GM23338 (cell line): ENCODE data around the gene SLC25A41. TPM values are rescaled to one million over a fixed set of nuclear protein-coding genes. Genes with fewer than 3 reads are reported as not detected.

ENCODE experiments used
- ATAC-seq: fragments of 200-7000 bp; cut with Tn5 transposase; 3 replicates; pipeline ENCODE4 v1.9.1; 2020
- DNase-seq: peaks from one replicate; pipeline ENCODE4 v3.0.0-alpha.2; 2015; ENCODE audit warnings: low spot score
- H2AFZ ChIP-seq: fragments of 200-600 bp; sonication (generic); 2 replicates; pipeline ENCODE4 v1.8.0; 2016; ENCODE audit warnings: antibody characterized with exemption, mild to moderate bottlenecking, moderate library complexity
- H3F3A ChIP-seq: fragments of 200-600 bp; sonication (generic); replicated peaks from 2 replicates; pipeline ENCODE4 v1.8.0; 2017; ENCODE audit warnings: antibody characterized with exemption, mixed run types, low read depth
- H3K27ac ChIP-seq: fragments of 200-600 bp; sonication (generic); 2 replicates; pipeline ENCODE4 v1.6.1; 2016; ENCODE audit warnings: low read depth
- H3K27me3 ChIP-seq: fragments of 200-600 bp; sonication (generic); 2 replicates; pipeline ENCODE4 v1.8.0; 2016; ENCODE audit warnings: mild to moderate bottlenecking, mixed run types, moderate library complexity; ENCODE audit not compliant: insufficient read depth
- H3K36me3 ChIP-seq: fragments of 200-600 bp; sonication (generic); 2 replicates; pipeline ENCODE4 v1.8.0; 2016; ENCODE audit warnings: mild to moderate bottlenecking; ENCODE audit not compliant: insufficient read depth
- H3K4me1 ChIP-seq: fragments of 200-600 bp; sonication (generic); 2 replicates; pipeline ENCODE4 v1.8.0; 2016; ENCODE audit warnings: mild to moderate bottlenecking, moderate library complexity; ENCODE audit not compliant: insufficient read depth
- H3K4me2 ChIP-seq: fragments of 200-600 bp; sonication (generic); 2 replicates; pipeline ENCODE4 v1.7.1; 2017; ENCODE audit warnings: mixed run types
- H3K4me3 ChIP-seq: fragments of 200-600 bp; sonication (generic); 2 replicates; pipeline ENCODE4 v1.6.1; 2016; ENCODE audit warnings: mixed run types
- H3K79me2 ChIP-seq: fragments of 200-600 bp; sonication (generic); replicated peaks from 2 replicates; pipeline ENCODE4 v1.8.0; 2017; ENCODE audit warnings: mild to moderate bottlenecking; ENCODE audit not compliant: insufficient read depth
- H3K9me2 ChIP-seq: fragments of 200-600 bp; sonication (generic); 2 replicates; pipeline ENCODE4 v1.8.0; 2017; ENCODE audit not compliant: insufficient read depth
- H4K20me1 ChIP-seq: fragments of 200-600 bp; sonication (generic); replicated peaks from 2 replicates; pipeline ENCODE4 v1.8.0; 2017; ENCODE audit warnings: mild to moderate bottlenecking; ENCODE audit not compliant: insufficient read depth
- H3K27ac Mint-ChIP-seq: 2 replicates; pipeline ENCODE4 v1.8.0; 2020; ENCODE audit warnings: inconsistent platforms, mild to moderate bottlenecking, moderate library complexity, mixed read lengths
- H3K27me3 Mint-ChIP-seq: 3 replicates; pipeline ENCODE4 v1.8.0; 2022; ENCODE audit warnings: low read depth, mild to moderate bottlenecking, moderate library complexity, mixed read lengths, inconsistent platforms; ENCODE audit not compliant: insufficient read depth, poor library complexity
- H3K36me3 Mint-ChIP-seq: 3 replicates; pipeline ENCODE4 v1.8.0; 2021; ENCODE audit warnings: low read depth, mild to moderate bottlenecking, inconsistent platforms, moderate library complexity, mixed read lengths
- H3K4me1 Mint-ChIP-seq: 3 replicates; pipeline ENCODE4 v1.8.0; 2020; ENCODE audit warnings: mild to moderate bottlenecking, inconsistent platforms, mixed read lengths
- H3K4me3 Mint-ChIP-seq: 3 replicates; pipeline ENCODE4 v1.8.0; 2021; ENCODE audit warnings: moderate library complexity, mild to moderate bottlenecking, inconsistent platforms, mixed read lengths
- H3K9me3 Mint-ChIP-seq: 3 replicates; pipeline ENCODE4 v1.8.0; 2020; ENCODE audit warnings: moderate library complexity, mild to moderate bottlenecking, inconsistent platforms, mixed read lengths
- CREB1 ChIP-seq: fragments of 250-450 bp; sonication (Bioruptor Pico); IDR thresholded peaks from 2 replicates; pipeline ENCODE4 v1.5.0; 2020; ENCODE audit warnings: low read depth, mild to moderate bottlenecking, moderate library complexity
- CTCF ChIP-seq, 2 experiments: fragments of 200-600 bp in 1 of 2; sonication (generic) in 1 of 2; conservative IDR thresholded peaks; 2 replicates each; pipeline versions ENCODE4 v1.5.1 to v1.6.1; 2016 to 2017; ENCODE audit warnings: antibody characterized with exemption in 2 of 2, low read depth in 2 of 2, mild to moderate bottlenecking in 2 of 2, moderate library complexity in 1 of 2
- ETS1 ChIP-seq: IDR thresholded peaks from 2 replicates; pipeline ENCODE4 v1.6.1; 2016; ENCODE audit warnings: antibody characterized with exemption
- EZH2phosphoT487 ChIP-seq: fragments of 200-600 bp; sonication (generic); IDR thresholded peaks from one replicate; pipeline ENCODE4 v1.8.1; 2018; ENCODE audit warnings: antibody characterized with exemption; ENCODE audit not compliant: unreplicated experiment
- JUNB ChIP-seq: IDR thresholded peaks from one replicate; pipeline ENCODE4 v1.6.1; 2016; ENCODE audit warnings: antibody characterized with exemption; ENCODE audit not compliant: unreplicated experiment
- NANOG ChIP-seq: IDR thresholded peaks from 2 replicates; pipeline ENCODE4 v1.6.1; 2016; ENCODE audit warnings: antibody characterized with exemption, borderline replicate concordance
- POLR2AphosphoS5 ChIP-seq: IDR thresholded peaks from 2 replicates; pipeline ENCODE4 v1.6.1; 2016; ENCODE audit warnings: antibody characterized with exemption, low read depth
- REST ChIP-seq: IDR thresholded peaks from one replicate; pipeline ENCODE4 v1.6.1; 2018; ENCODE audit warnings: antibody characterized with exemption; ENCODE audit not compliant: unreplicated experiment
- STAT1 ChIP-seq: IDR thresholded peaks from one replicate; pipeline ENCODE4 v1.6.1; 2016; ENCODE audit warnings: antibody characterized with exemption; ENCODE audit not compliant: unreplicated experiment
- ZNF114 ChIP-seq: fragments of 250-450 bp; sonication (Bioruptor Pico); IDR thresholded peaks from 2 replicates; pipeline ENCODE4 v1.5.0; 2020; ENCODE audit warnings: mild to moderate bottlenecking, moderate library complexity
- ZNF331 ChIP-seq: fragments of 250-450 bp; sonication (Bioruptor Pico); IDR thresholded peaks from 2 replicates; pipeline ENCODE4 v1.5.0; 2020; ENCODE audit warnings: low read depth, mild to moderate bottlenecking, moderate library complexity
- ZNF462 ChIP-seq: fragments of 250-450 bp; sonication (Bioruptor Pico); IDR thresholded peaks from 2 replicates; pipeline ENCODE4 v1.5.0; 2020; ENCODE audit warnings: mild to moderate bottlenecking, moderate library complexity
- polyA plus RNA-seq: library from polyadenylated mRNA; unstranded; fragments of >200 nt; fragmentation: Nextera tagmentation; extraction: Ambion mirVana; gene quantifications from 2 replicates; pipeline ENCODE4 v1.2.1, GENCODE V29; 2016
- total RNA-seq: library from RNA; depleted of rRNA; stranded (reverse); fragments of >200 nt; shearing (Covaris generic); gene quantifications from 2 replicates; pipeline ENCODE4 v1.2.3, GENCODE V29; 2014

Gene SLC25A41
- total and polyA plus RNA-seq, 2 experiments from 2014 or later, result 0.24 to 0.35 TPM

GRCh38 chr19:6421075-6422014 lies 12.2 kb downstream of the SLC25A41 start (continued):
- no peak for TF ChIP-seq ZNF462 (CRISPR knock-in tag)
- no peak for TF ChIP-seq JUNB
- TF ChIP-seq POLR2AphosphoS5, result no peak
- no peak for TF ChIP-seq ETS1
- no peak for TF ChIP-seq ZNF331
- TF ChIP-seq STAT1, result no peak
- no peak for TF ChIP-seq ZNF114 (CRISPR knock-in tag)
- no peak for TF ChIP-seq NANOG

GRCh38 chr19:6418562-6418932 lies 15.0 kb downstream of the SLC25A41 start:
- H3K36me3 Mint-ChIP-seq, result peaks cover 95% of the 10 kb centered on the region
- Histone ChIP-seq H2AFZ (no peak overlapping the region), H3K9me2 (no peaks in the 10 kb centered on the region), H3K36me3 (peaks cover 43% of the 10 kb centered on the region), H3K79me2 (peaks cover 55% of the 10 kb centered on the region), H3K4me3 (no peak overlapping the region), H4K20me1 (peaks cover 45% of the 10 kb centered on the region), H3K27ac (no peak overlapping the region), H3F3A (peaks cover 23% of the 10 kb centered on the region; the same call in 1 of the 2 replicates), H3K27me3 (no peaks in the 10 kb centered on the region), H3K4me1 (peaks cover 9% of the 10 kb centered on the region; the same call in 1 of the 2 replicates), H3K4me2 (no peak overlapping the region)
- peaks cover 24% of the 10 kb centered on the region for H3K4me1 Mint-ChIP-seq
- no peak overlapping the region for H3K27ac Mint-ChIP-seq
- H3K4me3 Mint-ChIP-seq, result no peak overlapping the region
- peaks cover 16% of the 10 kb centered on the region for H3K27me3 Mint-ChIP-seq
- ATAC-seq, result no peak
- H3K9me3 Mint-ChIP-seq, result no peaks in the 10 kb centered on the region; the same call in 1 of the 3 replicates
- no peak for DNase-seq
- TF ChIP-seq CTCF (conservative IDR thresholded peaks at IDR 0.05; ENCODE audit: low read depth in 2 of 2), result no peak
- TF ChIP-seq JUNB, result no peak
- TF ChIP-seq STAT1, result no peak
- no peak for TF ChIP-seq REST
- TF ChIP-seq CREB1 (CRISPR knock-in tag), result no peak
- no peak for TF ChIP-seq EZH2phosphoT487
